GM18951 (cell line): ENCODE data around the gene CRCP.
"Not testable (repeated sequence)": the region's sequence is repeated elsewhere in the genome, so short reads cannot be mapped to it uniquely, and the experiment has no call there.

Experiments used
- POLR2A ChIP-seq: IDR thresholded peaks from 4 replicates; pipeline ENCODE4 v1.6.1; 2011; ENCODE audit warnings: mild to moderate bottlenecking; ENCODE audit not compliant: insufficient read length, insufficient read depth; ENCODE audit errors: extremely low read depth
- in situ Hi-C: fragments of 300-500 bp; cut with MboI; formaldehyde crosslinking; loops from one replicate; pipeline ENCODE4 v1.12.0; 2022; ENCODE audit warnings: low sequenced_read_pairs, mixed read lengths, inconsistent platforms; ENCODE audit not compliant: unreplicated experiment

CRCP gene

DNA sequence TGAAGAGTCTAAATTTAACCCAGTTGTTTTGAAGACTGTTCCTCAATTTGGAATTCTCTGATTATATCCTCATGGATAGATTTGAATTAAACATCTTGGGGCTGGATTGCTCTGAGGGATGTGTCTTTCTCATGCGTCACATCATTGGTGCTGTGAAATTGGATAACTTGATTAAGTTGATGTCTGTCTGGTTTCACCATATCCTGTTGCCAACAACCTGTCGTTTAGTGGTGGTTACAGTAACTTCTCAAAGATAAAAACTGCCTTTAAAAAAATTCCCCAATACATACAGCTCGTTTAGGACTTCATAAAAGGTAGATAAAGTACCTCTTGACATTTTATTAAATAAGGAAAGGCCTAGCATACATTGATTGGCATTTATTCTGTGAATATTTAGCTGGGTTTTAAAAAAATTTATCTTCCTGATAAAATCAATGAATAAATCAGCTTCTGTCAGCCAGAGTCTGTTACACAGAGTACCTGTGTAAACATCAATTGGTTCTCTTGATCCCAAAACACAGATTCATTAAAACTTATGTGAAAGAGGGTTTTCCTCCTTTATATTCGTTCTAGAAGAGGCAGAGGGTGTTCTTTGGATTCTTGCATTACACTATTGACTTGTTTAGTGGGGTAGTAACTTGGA lies 10.5 kb downstream of the CRCP start:
- TF ChIP-seq POLR2A, result no peak
- in situ Hi-C loops, result no loop called here

DNA sequence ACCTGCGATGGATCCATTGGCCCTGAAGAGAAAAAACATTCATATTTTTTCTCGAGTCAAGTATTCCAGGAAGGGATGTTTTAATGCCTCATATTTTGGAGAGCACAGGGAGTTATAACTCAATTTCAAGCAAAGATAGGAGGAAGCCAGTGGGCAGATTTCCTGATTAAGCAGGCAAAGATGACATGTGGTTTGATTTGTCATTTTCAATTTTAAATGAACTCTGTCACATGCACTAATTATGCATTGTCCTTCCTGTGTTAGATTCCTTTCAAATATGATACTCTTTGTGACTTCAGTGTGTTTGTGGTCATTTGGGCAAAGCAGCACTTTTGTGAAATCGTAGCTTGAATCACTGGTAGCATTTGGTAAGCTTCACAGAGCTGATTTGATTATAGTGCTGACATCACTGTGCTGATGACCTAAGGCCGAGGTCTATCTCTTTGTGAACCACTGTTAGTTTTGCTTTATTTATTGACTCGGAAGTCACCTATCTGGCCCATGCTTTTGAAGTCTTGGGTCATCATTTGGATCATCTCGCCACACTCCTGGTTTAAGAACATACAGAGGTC lies 11.2 kb downstream of the CRCP start:
- in situ Hi-C loops, result not testable (repeated sequence)

DNA sequence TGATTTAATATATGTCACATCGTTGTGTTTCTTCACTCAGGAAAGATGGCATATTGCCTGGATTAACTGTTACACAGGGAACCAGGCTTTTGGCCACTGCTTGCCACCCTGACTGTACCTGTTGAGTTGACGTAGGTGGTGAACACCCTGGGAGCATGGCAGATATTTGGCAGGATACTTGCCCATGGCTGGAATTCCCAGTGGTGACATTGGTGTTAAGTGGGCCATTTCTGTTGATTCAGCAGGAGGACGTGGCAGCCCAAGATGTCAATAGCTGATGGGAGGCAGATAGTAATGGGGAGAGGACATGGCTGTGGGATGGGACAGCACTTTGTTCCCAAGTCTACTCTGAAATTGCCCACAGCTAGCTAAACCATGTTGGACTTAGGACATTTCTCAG lies 12.5 kb downstream of the CRCP start:
- in situ Hi-C loops, result not testable (repeated sequence)

DNA sequence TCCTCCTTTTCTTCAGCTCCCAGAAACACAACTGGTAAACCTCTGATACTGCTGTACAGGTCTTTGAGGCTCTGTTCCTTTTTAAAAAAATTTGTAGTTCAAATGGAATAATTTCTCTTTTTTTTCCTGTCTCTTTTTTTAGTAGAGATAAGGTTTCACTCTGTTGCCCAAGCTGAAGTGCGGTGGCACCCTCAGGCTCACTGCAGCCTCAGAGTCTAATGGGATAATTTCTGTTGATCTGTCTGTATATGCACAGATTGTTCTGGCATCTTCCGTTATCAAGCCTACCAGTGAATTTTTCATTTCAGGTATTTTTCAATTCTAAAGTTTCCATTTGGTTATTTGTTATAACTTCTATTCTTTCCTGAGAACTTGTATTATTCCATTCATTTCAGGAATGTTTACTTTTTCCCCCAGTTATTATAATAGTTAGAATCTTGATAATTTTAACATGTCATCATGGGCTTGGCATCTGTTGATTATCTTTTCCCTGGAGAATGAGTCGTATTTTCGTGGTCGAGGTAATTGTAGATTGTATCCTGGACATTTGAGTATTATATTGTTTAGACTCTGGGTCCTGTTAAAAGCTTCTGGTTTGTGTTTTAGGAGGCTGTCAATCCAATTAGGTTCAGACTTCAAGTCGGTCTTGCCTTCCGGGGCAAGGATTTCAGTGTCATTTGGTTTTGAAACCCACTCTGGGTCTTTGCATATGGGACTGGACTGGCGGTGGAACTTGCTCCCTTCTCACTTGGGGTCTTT lies 24.5 kb downstream of the CRCP start:
- TF ChIP-seq POLR2A, result no peak
- in situ Hi-C loops, result no loop called here

DNA sequence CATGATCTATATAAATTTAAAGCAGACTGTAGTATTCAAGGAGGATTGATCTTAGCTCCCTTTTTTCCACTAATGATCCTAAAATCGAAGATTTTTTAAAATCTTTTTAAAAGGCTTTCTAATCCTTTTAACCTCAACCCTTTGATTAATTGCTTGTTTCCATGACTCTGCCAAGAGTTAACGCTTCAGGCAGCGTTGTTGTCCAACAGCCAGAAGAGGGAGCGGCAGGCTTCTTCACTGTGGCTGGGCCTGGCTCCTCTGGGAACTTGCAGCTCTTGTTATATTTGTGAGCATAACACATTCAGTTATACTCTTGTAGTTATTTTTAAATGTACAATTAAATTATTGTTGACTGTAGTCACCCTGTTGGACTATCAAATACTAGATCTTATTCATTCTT lies 26.3 kb downstream of the CRCP start:
- TF ChIP-seq POLR2A, result no peak
- in situ Hi-C loops, result no loop called here

DNA sequence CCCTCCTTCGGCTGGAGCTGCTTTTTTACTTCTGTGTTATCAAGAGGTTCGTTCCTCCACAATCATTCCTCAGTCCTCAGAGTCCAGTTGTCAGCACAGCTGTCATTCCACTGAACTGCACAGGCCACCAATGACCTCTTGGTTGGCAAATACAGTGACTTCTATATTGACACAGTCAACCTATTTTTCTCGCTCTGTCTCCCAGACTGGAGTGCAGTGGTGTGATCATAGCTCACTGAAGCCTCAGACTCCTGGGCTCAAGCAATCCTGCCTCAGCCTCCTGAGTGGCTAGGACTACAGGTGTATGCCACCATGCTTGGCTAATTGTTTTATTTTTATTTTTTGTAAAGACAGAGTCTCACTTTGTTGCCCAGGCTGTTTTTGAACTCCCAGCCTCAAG lies 27.7 kb downstream of the CRCP start:
- no peak for TF ChIP-seq POLR2A
- in situ Hi-C loops, result no loop called here

DNA sequence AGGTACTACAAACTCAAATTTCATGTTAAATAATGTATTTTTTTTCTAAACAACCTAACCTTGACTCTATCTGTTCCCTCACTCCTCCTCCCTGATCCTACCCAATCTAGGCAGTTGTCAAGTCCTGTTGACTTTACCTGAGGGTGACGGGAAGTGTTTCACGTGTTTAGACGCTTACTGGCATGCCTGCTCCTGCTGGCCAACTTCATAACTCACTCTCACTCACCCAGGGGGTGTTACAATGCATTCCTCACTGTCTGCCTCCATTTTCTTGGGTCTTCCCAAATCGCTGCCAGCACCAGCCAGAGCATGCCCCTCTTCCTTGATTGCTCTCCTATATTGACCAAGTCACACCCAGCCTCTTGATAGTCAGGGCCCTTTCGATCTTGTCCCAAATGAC lies 28.3 kb downstream of the CRCP start:
- no peak for TF ChIP-seq POLR2A
- in situ Hi-C loops, result no loop called here

DNA sequence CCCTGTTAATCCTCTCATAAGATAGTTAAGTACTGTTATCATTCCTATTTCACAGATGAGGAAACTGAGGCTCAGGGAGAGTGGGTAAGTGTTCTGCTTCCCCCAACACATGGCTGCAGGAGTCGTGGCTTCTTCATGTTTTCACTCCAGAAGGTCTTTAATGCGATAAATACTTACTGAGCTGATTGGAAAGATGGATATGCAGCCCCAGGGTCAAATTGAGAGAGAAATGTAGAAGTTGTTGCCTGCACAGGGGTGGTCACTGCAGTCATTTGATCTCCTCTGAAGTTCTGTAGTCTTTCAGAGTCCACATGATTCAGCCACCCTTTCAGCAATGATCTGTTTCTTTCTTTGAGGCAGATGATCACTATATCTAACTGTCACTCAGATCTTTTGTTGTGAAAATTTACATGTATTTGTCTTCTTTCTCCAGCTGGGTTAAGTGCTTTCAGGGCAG lies 29.3 kb downstream of the CRCP start:
- in situ Hi-C loops, result no loop called here
- TF ChIP-seq POLR2A, result no peak

DNA sequence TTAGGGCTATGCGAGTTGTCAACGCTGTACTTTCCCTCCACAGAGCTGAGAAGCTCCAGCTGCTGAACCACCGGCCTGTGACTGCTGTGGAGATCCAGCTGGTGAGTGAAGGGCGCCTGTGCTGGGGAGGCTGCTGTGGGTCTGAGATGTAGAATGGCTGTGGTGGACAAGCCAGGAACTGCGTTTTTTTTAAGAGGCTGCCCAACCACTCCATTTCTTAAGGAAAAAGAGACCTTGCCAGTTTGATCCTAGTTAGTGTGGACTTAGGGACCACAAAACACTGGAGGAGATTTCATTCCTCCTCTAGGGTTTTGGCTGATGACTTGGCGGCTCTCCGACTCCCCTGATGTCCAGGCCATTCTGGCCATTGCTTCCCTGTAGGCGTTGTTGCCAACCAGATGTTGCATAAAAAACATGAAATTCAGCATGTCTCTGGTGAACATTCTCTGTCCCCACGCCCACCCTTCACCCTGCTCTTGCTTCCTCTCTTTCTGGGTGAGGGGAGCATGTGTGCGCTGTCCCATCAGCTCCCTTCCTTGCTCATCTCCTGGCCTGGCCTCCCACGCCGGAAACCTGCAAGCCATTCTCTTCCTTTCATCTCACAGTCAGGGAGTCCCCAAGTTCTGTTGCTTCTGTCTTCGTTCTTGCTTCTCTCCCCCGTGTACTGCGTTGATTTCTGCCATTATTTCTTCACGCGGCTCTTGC lies 30.9 kb downstream of the CRCP start:
- in situ Hi-C loops, result no loop called here
- no peak for TF ChIP-seq POLR2A

DNA sequence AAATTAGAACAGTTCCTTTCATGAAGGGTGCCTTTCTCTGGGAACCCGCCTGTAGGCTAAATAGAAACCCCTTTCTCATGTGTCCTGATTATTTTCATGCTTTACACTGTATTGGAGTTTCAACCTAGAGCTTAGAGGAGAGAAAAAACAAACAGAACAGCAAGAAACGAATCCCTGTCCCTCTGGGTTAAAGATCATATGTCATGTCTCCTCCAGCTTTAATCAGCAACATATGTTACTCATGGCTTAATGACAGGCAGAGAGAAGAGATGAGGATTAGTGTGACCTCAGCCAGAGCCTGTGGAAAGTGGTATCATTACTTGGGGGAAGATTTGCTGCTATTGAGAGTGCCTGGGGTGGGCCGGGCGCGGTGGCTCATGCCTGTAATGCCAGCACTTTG lies 32.1 kb downstream of the CRCP start:
- in situ Hi-C loops, result no loop called here
- no peak for TF ChIP-seq POLR2A

DNA sequence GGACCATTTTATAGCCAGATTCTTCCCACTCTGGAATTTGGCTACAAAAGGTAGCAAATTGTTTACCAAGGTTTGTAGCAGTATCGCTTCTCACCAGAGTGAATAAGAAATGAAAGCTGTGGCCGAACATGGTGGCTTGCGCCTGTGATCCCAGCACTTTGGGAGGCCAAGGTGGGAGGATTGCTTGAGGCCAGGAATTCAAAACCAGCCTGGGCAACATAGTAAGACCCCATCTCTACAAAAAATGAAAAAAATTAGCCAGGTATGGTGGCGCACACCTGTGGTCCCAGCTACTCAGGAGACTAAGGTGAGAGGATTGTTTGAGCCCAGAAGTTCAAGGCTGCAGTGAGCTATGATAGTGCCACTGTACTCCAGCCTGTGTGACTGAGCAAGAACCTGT lies 33.0 kb downstream of the CRCP start:
- in situ Hi-C loops, result not testable (repeated sequence)

DNA sequence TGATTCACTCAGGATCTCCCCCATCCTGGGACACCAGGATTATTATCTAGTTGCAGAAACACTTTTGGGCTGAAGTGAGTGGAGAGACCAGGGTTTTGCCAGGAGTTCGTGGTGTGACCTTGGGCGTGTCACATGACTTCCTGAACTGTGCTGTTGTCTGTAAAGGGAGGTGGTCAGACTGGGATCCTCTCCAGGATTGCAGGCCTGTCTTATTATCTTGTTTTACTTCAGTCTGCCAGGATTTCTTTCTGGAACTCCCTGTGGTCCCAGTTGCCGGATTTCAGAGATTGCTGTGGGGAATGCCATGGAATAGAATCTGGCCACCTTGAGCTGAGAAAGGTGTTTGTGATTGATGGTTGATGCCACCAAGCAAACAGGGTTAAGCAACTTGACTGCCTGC lies 35.8 kb downstream of the CRCP start:
- TF ChIP-seq POLR2A, result no peak
- in situ Hi-C loops, result no loop called here

DNA sequence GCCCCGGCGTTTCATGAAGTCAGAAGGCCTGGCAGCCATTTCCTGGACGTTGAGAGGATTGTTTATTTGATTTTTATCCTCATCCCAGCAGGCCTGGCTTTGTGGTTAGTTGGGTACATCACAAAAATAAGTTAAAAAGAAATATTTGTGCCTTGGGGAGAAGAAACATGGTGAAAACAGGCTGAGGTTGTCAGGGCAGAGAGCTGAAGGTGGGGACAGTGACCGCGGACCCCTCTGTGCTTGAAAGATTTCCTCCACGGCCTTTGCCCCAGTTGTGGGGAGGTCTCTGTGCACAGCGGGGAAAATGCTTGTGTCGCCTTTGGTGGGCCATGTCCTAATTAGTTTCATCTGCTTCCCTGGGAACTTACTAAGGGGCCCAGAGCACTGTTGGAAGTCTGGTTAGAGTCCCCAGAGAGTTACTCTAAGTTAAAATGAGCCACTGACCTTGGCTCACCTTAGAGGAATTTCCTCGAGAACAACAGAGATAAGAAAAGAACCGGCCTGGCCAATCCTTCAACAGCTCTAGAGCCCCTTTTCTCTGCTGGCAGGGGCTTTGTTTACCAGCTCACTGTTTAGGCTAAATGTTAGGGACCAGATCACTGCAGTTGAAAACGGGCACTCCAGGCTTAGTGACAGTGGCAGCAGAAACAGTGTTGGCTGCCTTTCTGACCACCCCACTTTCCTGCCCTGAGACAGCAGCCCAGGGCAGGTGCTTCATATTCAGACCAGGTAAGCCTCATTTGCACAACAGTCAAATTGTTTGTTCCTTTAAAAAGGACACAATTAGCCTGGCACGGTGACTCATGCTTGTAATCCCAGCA lies 37.9 kb downstream of the CRCP start:
- in situ Hi-C loops, result no loop called here
- no peak for TF ChIP-seq POLR2A

DNA sequence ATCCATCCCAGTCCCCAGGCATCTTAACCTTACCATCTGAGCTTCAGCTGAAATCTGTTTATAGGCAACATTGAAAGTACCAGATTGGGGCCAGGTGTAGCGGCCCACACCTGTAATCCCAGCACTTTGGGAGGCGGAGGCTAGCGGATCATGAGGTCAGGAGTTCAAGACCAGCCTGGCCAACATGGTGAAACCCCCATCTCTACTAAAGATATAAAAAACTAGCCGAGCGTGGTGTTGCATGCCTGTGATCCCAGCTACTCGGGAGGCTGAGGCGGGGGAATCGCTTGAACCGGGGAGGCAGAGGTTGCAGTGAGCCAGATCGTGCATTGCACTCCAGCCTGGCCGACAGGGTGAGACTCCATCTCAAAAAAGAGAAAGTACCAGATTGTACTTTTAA lies 39.0 kb downstream of the CRCP start:
- in situ Hi-C loops, result no loop called here
- TF ChIP-seq POLR2A, result no peak

DNA sequence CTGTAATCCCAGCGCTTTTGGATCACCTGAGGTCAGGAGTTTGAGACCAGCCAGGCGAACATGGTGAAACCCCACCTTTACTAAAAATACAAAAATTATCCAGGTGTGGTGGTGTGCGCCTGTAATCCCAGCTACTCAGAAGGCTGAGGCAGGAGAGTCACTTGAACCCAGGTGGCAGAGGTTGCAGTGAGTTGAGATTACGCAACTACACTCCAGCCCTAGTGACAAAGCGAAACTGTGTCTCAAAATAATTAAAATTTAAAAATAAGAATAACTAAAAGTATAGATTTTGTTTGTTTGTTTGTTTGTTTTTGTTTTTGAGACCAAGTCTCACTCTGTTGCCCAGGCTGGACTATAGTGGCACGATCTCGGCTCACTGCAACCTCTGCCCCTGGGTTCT lies 41.4 kb downstream of the CRCP start:
- in situ Hi-C loops, result not testable (repeated sequence)
